HG03280 (cell line): ENCODE measurements around the gene TMEM98.
"Not testable (repeated sequence)": the region's sequence is repeated elsewhere in the genome, so short reads cannot be mapped to it uniquely, and the experiment has no call there.

Experiments used
- ATAC-seq: cut with Tn5 transposase; IDR thresholded peaks from one replicate; pipeline ENCODE4 v1.9.1; 2021; ENCODE audit warnings: mild to moderate bottlenecking, moderate library complexity; ENCODE audit not compliant: unreplicated experiment

Gene TMEM98

DNA sequence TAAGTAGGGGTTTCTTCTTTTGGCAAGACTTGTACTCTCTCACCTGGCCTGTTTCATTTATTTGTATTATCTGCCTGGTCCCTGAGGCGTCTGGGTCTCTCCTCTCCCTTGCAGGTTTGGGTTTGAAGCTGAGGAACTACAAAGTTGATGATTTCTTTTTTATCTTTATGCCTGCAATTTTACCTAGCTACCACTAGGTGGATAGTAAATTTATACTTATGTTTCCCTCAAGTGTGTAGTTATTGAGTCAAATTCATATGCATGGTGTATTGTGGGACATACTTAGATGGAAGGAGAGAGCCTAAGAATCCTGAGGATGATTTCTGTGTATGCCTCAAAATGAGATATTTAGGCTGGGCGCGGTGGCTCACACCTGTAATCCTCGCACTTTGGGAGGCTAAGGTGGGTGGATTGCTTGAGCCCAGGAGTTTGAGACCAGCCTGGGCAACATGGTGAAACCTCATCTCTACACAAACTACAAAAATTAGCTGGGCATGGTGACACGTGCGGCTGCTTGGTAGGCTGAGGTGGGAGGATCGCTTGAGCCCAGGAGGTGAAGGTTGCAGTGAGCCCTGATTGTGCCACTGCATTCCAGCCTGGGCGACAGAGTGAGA lies 13.6 kb downstream of the TMEM98 start:
- ATAC-seq: no peak

DNA sequence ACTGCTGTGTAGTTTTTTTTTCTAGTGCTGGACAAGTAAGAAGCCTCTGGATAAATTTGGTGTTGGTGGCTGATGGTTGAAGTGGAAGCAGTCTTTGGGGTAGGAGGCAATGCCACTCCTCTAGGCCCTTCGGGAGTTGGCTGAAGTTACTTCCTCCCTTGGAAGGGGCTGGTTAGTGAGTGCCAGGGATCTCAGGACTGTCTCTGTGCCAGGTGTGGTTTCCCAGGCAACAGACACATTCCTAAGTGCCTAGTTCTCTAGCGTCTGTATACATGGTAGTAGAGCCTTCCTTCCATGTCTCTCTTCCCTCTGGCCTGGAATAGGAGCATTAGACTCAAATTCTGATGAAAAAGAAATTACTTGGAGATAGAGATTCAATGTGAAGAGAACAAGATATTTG lies 15.3 kb downstream of the TMEM98 start:
- no peak for ATAC-seq

DNA sequence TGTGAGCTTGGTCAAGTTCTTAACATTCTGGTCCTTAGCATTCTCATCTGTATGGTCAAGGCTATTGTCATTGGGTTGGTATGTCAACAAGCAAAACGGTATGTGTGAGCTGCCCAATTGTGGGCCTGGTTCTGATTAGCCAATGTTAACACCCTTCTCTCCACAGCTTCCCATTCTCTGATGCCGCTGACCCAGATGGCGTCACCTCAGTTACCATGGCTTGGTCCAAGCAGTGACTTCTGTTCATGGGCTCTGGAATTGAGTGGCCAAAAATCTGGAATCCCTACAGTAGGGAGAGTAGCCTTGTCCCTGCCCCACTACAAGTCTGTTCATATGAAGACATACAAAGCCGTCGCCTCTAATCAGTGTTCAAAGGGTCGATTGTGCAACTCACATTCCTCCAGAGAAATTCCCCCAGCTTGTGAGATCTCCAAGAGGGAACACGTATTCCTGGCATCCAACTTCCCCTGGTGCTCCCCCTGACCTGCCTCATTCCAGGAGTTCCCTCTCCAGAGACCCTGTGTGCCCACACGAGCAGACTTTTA lies 15.8 kb downstream of the TMEM98 start:
- no peak for ATAC-seq

DNA sequence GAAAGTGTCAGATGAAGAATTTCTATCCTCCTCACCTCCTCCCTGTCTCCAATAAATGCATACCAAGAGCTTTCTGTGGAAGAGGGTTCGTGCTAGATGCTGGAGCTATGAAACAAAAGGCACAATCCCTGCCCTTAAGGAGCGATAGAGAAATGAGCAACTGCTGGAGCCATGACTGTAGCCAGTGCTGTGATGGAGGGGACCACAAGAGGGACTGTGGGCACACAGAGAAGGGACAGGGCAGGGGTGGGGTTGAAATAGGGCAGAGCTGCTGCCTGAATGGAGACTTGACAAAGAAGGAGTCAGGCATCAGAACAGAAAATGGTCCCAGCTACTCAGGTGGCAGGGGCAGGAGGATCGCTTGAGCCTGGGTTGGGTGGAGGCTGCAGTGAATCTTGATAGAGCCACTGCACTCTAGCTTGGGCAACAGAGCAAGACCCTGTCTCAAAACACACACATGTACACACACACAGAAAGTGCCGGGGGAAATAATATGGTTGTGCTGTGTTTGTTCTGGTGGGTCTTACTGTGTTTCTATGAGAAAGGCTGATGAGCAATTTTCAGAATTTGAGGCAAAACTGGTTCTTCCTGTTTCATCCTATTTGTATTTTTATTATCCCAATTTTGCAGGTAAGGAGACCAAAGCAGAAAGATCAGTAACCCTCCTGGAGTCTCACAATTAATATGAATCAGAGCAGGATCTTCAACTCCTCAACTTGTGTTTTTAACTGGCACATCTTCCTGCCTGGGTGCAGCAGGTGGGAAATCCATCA lies 16.5 kb downstream of the TMEM98 start:
- no peak for ATAC-seq

DNA sequence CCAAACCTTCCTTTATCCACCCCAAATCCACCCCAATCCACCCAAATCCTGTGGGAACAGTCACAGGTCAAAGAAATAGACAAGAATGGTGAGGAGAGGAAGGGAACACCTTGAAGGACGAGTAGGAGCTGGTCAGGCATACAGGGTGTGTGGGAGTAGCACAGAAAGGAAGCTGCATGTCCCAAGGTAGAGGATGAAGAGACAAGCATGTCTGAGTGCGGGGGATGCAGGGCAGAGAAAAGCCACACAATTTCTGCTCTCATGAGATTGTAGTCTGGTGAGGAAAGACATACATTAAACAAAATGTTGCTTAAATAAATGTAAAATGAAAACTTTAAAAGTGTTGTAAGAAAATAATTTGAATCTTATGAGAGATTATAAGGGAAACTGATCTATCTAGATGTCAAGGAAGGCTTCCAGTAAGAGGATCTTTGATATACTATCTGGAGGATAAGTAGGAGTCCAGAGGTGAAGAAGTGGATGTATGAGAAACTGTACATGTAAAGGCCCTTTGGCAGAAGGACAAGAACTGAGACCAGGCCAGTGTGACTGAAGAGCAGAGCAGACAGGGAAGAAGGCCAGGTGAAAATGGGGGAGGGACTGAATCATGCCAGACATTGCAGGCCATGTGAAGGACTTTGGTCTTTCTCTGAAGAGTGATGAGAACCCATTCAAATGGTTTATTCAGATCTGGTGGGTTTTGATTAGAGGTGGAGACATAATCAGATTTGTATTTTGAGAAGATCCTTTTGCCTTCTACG lies 18.6 kb downstream of the TMEM98 start:
- no peak for ATAC-seq

DNA sequence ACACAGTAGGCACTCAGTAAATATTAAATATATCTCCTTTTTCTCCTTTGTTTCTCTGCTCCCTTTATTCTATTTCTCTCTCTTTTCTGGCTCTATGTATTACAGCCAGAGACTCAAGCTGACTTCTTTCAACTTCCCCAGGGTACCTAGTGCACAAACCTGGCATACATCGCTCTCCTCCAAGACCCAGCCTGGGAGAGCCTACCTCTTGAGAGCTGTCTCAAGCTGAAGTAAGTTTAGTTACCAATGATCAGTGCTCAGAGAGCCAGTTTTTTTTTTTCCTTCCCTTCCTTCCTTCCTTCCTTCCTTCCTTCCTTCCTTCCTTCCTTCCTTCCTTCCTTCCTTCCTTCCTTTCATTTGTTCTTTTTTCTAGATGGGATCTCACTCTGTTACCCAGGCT lies 19.8 kb downstream of the TMEM98 start:
- ATAC-seq: no peak

DNA sequence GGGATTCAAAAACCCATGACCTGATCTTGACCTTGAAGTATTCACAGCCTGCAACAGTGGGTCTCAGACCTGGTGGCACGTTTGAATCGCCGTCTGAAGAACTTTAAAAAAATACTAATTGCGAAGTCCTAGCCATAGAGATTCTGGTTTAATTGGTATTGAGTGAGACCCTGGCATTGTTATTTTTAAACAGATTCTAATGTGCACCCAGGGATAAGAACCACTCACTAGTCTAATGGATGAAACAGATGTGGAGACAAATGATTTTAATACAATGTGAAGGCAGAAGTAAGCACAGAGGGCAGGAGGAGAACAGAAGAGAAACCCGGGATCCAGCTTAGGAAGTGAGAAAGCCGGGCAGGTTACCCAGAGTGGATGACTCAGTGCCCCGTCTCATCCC lies 21.2 kb downstream of the TMEM98 start:
- ATAC-seq: no peak

DNA sequence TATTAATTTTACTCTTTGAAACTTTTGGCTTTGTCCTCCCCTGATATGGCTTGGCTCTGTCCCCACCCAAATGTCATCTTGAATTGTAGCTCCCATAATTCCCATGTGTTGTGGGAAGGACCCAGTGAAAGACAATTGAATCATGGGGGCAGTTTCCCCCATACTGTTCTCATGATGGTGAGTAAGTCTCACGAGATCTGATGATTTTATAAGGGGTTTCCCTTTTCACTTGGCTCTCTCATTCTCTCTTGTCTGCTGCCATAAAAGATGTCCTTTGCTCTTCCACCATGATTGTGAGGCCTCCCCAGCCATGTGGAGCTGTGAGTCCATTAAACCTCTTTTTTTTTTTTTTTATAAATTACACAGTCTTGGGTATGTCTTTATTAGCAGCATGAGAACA lies 24.5 kb downstream of the TMEM98 start:
- ATAC-seq: not testable (repeated sequence)

DNA sequence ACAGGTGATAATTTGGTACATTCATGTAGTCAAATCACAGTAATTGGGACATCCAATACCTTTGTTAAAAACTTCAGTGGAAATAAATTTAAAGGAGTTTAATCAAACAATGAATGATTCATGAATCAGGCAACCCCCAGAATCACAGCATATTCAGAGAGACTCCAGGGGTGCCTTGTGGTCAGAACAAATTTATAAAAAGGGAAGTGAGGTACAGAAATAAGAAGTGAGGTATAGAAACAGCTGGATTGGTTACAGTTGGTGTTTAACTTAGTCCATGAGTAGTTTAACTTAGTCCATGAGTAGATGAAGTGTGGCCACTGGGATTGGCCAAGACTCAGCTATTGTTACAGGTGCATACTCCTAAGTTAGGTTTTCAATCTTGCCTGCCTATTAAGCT lies 25.1 kb downstream of the TMEM98 start:
- no peak for ATAC-seq

DNA sequence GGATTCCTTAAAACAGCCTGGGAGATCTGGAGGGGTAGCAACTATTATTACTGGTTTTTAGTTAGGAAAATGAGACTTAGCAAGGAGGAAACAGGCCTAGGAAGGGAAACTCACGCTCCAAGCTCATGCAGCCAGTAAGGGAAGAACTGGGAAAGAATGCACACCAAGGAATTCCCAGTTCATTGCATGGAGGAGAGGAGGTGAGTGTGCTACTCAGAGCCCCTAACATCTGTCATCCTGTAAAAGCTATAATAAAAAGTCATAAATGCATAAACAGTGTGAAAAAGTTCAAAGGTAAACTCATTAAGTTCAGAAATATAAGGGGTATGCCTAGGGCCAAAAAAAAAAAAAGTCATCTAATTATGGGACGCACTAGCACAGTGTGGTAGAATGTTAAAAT lies 25.9 kb downstream of the TMEM98 start:
- no peak for ATAC-seq

DNA sequence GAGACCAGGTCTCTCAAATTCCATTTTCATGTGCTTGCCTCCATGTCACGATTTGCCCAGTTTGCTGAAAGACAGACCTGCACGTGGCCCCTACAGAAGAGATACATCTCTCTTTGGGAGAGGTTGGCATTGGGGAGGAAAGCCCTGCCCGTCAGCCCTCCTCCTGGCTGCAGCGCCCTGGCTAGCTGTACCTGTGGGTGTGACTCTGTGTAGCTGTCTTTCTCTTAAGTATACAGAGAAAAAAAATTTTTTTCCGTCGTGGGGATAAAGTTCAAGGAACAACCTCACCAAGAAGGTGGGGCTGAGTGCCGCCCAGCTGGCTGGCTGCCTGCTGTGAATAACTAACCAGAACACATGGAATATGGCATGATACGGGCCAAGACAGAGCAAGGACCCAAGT lies 26.5 kb downstream of the TMEM98 start:
- no peak for ATAC-seq

DNA sequence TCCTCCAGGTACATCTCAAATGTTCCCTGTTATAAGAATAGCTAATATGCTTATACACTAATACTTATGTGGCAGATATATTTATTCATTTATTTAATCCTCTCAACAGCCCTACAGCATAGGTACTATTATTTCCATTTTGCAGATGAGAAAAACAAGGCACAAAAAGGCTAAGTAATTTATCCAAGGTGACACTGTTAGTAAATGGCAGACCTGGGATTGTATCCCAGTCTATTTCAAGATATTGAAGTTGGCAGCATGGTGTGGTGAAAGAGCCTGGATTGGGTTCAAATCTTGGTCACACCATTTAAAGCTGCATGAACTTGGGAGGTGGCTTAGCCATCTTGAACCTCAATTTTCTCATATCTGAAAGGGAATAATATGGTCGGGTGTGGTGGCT lies 27.2 kb downstream of the TMEM98 start:
- no peak for ATAC-seq

DNA sequence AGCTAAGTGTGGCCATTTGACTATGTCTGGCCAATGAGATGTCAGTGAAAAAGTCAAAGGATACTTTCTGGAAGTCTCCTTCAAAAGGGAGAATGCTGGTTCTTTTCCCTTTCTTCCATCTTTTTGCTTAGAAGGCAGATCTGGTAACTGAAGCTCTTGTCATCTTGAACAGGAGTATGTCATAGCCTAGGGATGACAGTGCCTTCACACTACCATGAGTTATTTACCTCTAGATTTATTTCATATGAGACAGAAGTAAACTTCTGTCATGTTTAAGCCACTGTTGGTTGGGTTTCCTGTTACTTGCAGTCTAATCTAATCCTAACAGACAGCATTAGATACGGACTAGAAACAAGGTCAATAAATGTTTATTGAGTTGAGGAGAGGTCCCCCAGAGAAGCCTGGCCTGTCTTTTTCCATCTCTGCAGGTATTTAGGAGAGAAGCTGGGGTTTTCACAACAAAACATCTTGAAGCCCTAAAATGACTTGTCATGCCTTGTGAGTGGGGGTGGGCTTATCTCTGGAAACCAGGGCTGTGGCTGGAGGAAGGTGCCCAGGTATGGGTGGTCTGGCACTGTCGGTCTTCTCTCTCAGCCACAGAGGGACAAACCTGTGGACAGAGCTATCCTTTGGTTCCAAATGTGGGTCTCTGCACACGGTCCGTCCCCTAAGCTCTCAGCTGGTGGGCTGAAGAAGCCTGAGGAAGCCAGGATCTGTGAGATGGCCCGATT lies 28.5 kb downstream of the TMEM98 start:
- ATAC-seq: no peak

DNA sequence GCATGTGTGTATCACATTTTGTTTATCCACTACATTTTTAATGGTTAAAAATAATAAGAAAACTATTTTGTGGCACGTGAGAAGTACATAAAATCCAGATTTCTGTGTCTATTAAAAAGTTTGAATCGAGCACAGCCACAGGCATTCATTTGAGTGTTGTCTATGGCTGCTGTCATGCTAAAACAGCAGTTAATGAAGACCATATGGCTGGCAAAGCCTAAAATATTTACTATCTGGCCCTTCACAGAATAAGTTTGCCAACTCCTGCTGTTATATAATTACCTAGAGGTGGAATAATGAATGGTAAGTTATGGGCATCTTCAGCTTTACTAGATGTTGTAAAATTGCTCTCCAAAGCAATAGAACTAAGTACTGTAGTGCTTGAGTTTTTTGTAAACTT lies 30.5 kb downstream of the TMEM98 start:
- ATAC-seq: no peak

DNA sequence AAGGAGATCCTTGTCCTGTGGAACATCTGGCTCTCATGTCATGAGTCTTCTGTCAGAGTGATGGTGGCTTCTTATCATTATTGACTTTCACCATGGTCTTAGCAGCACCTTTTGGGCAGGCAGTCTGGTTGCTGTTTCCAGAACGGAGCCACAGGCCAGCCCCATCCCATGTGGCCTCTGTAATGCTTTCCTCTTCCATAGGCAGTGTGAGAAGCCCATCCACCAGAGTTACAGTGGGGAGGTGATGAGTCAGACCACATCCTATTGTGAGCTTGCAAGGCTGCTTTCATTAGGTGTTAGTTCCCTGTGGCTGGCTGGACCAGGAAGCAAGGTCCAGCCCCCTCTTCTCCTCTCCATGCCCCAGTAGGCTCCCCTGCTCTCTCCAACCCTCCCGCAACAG lies 32.9 kb downstream of the TMEM98 start:
- no peak for ATAC-seq

DNA sequence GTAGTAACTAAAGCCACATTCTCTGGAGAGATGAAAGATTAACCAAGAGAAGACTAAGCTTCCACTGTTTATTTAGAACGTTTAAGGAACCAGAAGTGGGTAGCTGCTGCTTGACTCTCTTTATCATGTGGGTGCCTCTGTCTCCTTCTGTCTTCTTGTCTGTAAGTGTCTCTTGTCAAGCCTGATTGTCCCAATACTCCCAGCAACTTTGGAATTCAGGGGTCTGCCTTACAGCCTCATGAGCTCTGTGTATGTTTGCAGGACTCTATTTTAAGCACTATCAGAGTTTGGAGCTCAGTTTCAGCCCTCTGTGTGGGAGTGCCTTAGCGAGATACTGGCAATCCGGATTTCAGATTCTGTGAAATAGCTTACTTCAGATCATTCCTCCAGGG lies 34.4 kb downstream of the TMEM98 start:
- no peak for ATAC-seq

DNA sequence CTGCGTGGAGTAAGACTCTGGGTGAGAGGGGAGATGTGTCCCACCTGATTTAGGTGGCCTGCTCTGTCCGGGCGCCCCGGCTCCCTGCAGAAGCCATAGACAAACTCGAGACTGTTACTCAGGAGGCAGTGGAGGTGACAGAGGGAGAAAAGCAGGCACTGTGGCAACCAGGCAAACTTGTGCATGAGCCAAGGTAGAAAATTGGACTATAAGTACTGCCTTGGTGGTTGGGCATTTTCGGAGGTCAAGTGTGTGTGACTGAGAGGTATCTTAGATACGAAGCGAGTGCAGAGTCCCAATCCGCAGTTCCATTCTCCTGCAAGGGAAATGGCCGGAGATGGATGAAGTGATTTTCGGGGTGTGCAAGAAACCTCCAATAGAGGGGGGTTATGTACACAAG lies 36.6 kb downstream of the TMEM98 start:
- no peak for ATAC-seq

DNA sequence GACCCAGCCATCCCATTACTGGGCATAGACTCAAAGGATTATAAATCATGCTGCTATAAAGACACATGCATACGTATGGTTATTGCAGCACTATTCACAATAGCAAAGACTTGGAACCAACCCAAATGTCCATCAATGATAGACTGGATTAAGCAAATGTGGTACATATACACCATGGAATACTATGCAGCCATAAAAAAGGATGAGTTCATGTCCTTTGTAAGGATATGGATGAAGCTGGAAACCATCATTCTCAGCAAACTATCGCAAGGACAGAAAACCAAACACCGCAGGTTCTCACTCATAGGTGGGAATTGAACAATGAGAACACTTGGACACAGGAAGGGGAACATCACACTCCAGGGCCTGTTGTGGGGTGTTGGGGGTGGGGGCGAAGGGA lies 41.3 kb downstream of the TMEM98 start:
- not testable (repeated sequence) for ATAC-seq

DNA sequence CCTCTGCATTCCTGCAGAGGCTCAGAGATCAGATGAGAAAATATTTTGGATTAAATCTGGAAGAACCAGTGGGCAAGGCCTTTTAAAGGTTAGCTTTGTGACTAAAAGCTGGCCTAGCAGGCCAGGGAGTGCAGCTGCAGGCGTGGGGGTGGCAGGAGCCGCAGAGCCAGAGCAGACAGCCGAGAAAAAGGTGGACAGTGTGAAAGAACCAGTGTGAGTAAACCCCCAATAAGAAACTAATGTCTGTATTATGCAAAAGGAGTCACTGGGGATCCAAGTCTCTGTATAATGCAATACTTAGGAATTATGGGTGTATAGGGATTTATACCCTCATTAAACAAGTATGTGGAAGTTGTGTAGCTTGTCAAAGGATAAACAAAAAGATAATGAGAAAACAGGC lies 42.3 kb downstream of the TMEM98 start:
- peak; percentile 72 for ATAC-seq

DNA sequence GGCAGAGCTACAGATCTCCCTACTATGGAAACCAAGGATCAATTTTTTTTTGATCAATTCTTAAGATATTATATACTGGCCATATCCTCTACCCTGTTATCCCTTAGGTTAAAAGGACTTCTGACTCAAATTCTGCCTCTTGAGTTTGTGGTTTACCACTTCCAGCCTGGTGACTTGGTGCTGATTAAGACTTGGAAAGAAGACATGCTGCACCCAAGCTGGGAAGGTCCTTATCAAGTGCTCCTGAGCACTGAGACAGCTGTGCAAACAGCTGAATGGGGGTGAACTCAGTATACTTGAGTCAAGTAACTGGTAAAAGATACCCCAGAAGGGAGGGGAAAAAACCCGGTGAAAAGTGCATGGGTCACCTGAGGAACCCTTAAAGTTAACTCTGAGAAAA lies 43.2 kb downstream of the TMEM98 start:
- ATAC-seq: no peak

DNA sequence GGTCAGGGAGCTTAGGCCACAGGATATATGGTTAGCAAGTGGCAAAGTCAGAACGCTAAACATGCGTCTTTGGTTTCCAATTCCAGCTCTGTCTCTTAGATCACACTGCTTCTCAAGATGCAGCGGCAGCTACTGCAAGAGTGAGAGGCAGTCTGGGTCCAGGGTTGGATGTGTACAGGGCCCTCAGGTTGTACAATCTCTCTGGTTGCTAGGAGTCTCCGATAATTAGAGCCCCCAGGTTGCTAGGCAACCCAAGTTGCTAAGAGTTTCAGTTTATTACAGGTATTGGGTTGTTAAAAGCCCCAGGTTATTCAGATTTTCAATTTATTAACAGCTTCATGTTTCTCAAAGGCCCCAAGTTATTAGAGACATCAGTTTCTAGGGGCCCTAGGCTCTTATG lies 48.2 kb downstream of the TMEM98 start:
- no peak for ATAC-seq
